Measurements from ENCODE around the gene DNAH14. TPM values are rescaled to one million over a fixed set of nuclear protein-coding genes. Genes with fewer than 3 reads are reported as not detected.
"Not testable (repeated sequence)": the region's sequence is repeated elsewhere in the genome, so short reads cannot be mapped to it uniquely, and the experiment has no call there.

Gene DNAH14
- polyA plus RNA-seq, 1 donor from 2014 or later: 0.10 TPM

DNA sequence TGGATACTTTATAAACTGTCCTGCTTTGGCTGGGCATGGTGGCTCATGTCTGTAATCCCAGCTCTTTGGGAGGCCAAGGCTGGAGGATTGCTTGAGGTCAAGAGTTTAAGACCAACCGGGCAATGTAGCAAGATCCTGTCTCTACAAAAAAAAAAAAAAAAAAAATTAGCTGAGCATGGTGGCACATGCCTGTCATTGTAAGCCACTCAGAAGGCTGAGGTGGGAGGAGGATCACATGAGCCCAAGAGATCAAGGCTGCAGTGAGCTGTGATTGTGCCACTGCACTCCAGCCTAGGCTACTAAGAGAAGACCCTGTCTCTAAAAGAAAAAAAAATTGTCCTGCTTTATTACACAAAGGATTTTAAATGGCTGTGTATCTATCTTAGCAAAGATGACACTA is 403.2 kb downstream of the DNAH14 start:
- Mint-ChIP-seq H3K4me3 (no peak overlapping the region), H3K36me3 (no peaks in the 10 kb centered on the region), H3K27me3 (peaks cover 2% of the 10 kb centered on the region), H3K27ac (no peak overlapping the region), H3K4me1 (no peaks in the 10 kb centered on the region), H3K9me3 (no peaks in the 10 kb centered on the region)

GRCh38 chr1:225335098-225335778 is 405.8 kb downstream of the DNAH14 start:
- not testable (repeated sequence) for H3K36me3 Mint-ChIP-seq, H3K9me3 Mint-ChIP-seq, H3K4me3 Mint-ChIP-seq

GRCh38 chr1:225338545-225338944 is 409.1 kb downstream of the DNAH14 start:
- Mint-ChIP-seq H3K36me3 (no peaks in the 10 kb centered on the region), H3K27me3 (peaks cover 4% of the 10 kb centered on the region), H3K9me3 (no peaks in the 10 kb centered on the region), H3K4me1 (no peaks in the 10 kb centered on the region), H3K27ac (no peak overlapping the region), H3K4me3 (no peak overlapping the region)

More at GRCh38 chr1:225335098-225335778, 405.8 kb downstream of the DNAH14 start:
- H3K27me3 Mint-ChIP-seq, H3K4me1 Mint-ChIP-seq, H3K27ac Mint-ChIP-seq: not testable (repeated sequence)

DNA sequence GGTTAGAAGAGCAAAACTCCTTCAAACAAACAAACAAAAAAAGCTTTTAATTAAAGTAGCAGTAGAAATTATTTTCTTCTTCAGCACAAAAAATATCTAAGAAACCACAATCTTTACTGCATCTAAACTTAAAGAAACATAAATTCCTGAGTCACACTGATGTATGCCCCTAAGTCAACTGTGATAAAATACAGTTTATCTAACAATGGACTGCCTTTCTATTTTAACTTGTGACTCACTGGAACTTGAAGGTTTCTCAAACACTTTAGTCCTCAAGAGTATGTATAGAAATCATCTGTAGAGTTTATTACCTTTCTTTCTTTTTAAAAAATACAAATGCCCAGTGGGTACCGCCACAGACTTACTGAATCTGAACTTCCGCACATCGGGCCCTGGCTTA is 412.2 kb downstream of the DNAH14 start:
- H3K9me3 Mint-ChIP-seq: no peaks in the 10 kb centered on the region
- H3K27ac Mint-ChIP-seq: no peak overlapping the region
- H3K27me3 Mint-ChIP-seq: peaks cover 6% of the 10 kb centered on the region
- H3K4me1 Mint-ChIP-seq: no peaks in the 10 kb centered on the region
- no peaks in the 10 kb centered on the region for H3K36me3 Mint-ChIP-seq
- no peak overlapping the region for H3K4me3 Mint-ChIP-seq

- Mint-ChIP-seq H3K4me1 (no peaks in the 10 kb centered on the region), H3K27me3 (peaks cover 9% of the 10 kb centered on the region), H3K4me3 (no peak overlapping the region), H3K9me3 (peaks cover 0 to 3% (median 0%) of the 10 kb centered on the region in 3 donors), H3K36me3 (no peaks in the 10 kb centered on the region), H3K27ac (no peak overlapping the region)
These were observed 413.2 kb downstream of the DNAH14 start for GRCh38 chr1:225342695-225343094.

- peaks cover 0 to 12% (median 2%) of the 10 kb centered on the region in 3 donors for H3K9me3 Mint-ChIP-seq
- H3K27ac Mint-ChIP-seq: no peak overlapping the region
- no peaks in the 10 kb centered on the region for H3K36me3 Mint-ChIP-seq
- peaks cover 14% of the 10 kb centered on the region for H3K27me3 Mint-ChIP-seq
- H3K4me3 Mint-ChIP-seq: no peak overlapping the region
- no peaks in the 10 kb centered on the region for H3K4me1 Mint-ChIP-seq
These were observed 414.1 kb downstream of the DNAH14 start for GRCh38 chr1:225343618-225344017.

DNA sequence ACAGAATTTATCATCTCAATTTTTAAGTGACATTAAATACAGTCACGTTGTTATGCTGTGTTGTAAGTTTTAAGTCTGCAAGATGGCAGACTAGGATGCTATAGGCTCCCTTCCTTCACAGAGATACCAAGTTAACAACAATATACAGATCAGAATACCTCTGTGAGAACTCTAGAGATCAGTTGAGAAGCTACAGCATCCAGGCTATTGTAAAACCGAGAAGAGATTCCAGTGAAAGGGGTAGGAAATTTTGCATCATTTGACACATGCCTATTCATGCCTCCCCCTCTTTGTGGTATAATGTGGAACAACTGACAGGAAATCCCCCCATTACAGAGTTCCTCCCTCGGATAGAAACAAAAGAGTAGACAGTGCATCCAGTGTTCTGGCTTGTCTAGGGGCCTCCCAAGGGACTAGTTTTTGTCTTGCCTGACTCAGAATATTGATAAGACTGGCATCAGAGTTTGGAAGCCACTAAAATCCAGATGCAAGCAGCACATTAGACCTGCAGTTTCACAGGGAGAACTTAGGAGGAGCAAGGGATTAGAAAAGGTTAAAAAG is 417.7 kb downstream of the DNAH14 start:
- H3K9me3 Mint-ChIP-seq: peaks cover 0 to 13% (median 3%) of the 10 kb centered on the region in 3 donors
- no peak overlapping the region for H3K27ac Mint-ChIP-seq
- no peak overlapping the region for H3K4me3 Mint-ChIP-seq
- peaks cover 0 to 2% (median 0%) of the 10 kb centered on the region in 3 donors for H3K4me1 Mint-ChIP-seq
- H3K36me3 Mint-ChIP-seq: no peaks in the 10 kb centered on the region
- H3K27me3 Mint-ChIP-seq: peaks cover 15% of the 10 kb centered on the region

DNA sequence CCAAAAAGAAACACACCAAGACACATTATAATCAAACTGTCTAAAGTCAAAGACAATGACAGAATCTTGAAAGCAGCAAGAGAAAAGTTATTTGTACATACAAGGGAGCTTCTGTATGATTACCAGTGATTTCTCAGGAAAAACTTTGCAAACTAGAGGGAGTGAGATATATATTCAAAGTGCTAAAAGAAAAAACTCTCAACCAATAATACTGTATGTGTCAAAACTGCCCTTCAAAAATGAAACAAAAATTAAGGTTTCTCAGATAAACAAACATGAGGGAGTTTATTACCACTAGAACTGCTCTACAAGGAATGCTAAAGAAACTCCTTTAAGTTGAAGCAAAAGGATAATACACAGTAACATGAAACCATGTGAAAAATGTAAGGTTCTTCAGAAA is 418.9 kb downstream of the DNAH14 start:
- peaks cover 0 to 13% (median 3%) of the 10 kb centered on the region in 3 donors for H3K9me3 Mint-ChIP-seq
- no peaks in the 10 kb centered on the region for H3K36me3 Mint-ChIP-seq
- H3K4me3 Mint-ChIP-seq: no peak overlapping the region
- H3K4me1 Mint-ChIP-seq: peaks cover 0 to 2% (median 0%) of the 10 kb centered on the region in 3 donors
- H3K27me3 Mint-ChIP-seq: peaks cover 17% of the 10 kb centered on the region
- H3K27ac Mint-ChIP-seq: no peak overlapping the region

DNA sequence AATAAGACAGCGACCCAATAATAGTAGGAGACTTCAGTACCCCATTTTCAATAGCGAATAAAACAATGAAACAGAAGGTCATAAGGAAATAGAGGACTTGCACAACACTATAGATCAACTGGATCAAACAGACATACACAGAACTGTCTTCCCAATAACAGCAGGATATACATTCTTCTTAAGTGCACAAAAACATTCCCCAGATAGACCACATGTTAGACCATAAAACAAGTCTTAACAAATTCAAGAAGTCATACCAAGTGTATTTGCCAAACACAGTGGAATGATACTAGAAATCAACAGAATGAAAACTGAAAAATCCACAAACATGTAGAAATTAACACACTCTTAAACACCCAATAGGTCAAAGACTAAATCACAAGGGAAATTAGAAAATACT is 420.4 kb downstream of the DNAH14 start:
- Mint-ChIP-seq H3K4me1 (peaks cover 0 to 2% (median 0%) of the 10 kb centered on the region in 3 donors), H3K4me3 (no peak overlapping the region), H3K9me3 (peaks cover 0 to 13% (median 3%) of the 10 kb centered on the region in 3 donors), H3K27me3 (peaks cover 15% of the 10 kb centered on the region), H3K27ac (no peak overlapping the region), H3K36me3 (no peaks in the 10 kb centered on the region)

GRCh38 chr1:225350872-225351271 is 421.4 kb downstream of the DNAH14 start:
- H3K36me3 Mint-ChIP-seq: no peaks in the 10 kb centered on the region

DNA sequence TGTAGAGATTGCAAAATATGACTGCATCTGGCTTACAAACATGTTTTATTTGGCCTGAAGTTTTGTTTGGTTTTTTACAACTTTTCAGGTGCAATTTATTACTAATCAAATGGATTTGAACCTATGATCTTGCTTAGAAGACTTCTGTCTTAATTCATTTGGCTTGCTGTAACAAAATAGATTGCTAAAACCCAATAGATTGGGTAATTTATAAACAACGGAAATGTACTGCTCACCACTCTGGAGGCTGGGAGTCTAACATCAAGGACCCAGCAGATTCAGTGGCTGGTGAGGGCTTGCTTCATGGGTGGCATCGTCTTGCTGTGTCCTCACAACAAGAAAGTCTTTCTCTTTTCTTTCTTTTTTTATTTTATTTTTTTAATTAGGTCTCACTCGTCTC is 425.4 kb downstream of the DNAH14 start:
- H3K27me3 Mint-ChIP-seq: peaks cover 22% of the 10 kb centered on the region
- peaks cover 0 to 2% (median 0%) of the 10 kb centered on the region in 3 donors for H3K4me1 Mint-ChIP-seq

More at GRCh38 chr1:225350872-225351271, 421.4 kb downstream of the DNAH14 start:
- H3K27ac Mint-ChIP-seq: no peak overlapping the region
- H3K27me3 Mint-ChIP-seq: peaks cover 17% of the 10 kb centered on the region
- no peak overlapping the region for H3K4me3 Mint-ChIP-seq
- peaks cover 2 to 13% (median 3%) of the 10 kb centered on the region in 3 donors for H3K9me3 Mint-ChIP-seq
- H3K4me1 Mint-ChIP-seq: peaks cover 0 to 2% (median 0%) of the 10 kb centered on the region in 3 donors

DNA sequence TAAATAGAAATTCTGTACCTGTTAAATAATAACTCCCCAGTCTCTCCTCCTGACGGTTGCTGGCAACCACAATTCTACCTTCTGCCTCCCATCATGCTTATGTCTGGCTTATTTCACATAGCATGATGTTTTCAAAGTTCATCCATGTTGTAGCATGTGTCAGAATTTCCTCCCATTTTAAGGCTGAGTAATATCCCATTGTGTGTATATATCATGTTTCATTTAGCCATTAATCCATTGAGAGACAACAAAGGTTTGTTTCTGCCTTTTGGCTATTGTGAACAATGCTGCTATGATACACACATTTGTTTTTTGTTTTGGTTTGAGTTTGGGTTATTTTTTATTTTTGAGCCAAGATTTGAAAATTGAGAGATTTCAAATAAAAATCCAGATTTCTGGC is 426.4 kb downstream of the DNAH14 start:
- Mint-ChIP-seq H3K36me3 (no peaks in the 10 kb centered on the region), H3K9me3 (peaks cover 0 to 3% (median 0%) of the 10 kb centered on the region in 3 donors), H3K4me3 (no peak overlapping the region), H3K27ac (no peak overlapping the region), H3K4me1 (peaks cover 0 to 2% (median 0%) of the 10 kb centered on the region in 3 donors), H3K27me3 (peaks cover 22% of the 10 kb centered on the region)

More for the DNA sequence above, 425.4 kb downstream of the DNAH14 start:
- Mint-ChIP-seq H3K36me3 (no peaks in the 10 kb centered on the region), H3K4me3 (no peak overlapping the region), H3K9me3 (peaks cover 0 to 3% (median 0%) of the 10 kb centered on the region in 3 donors), H3K27ac (no peak overlapping the region)

GRCh38 chr1:225360119-225360518 is 430.6 kb downstream of the DNAH14 start:
- peak overlapping the region in 1 of 4 donors; percentile 64 for H3K4me3 Mint-ChIP-seq
- H3K36me3 Mint-ChIP-seq: no peaks in the 10 kb centered on the region
- peaks cover 0 to 2% (median 0%) of the 10 kb centered on the region in 3 donors for H3K4me1 Mint-ChIP-seq
- H3K27ac Mint-ChIP-seq: no peak overlapping the region
- peaks cover 0 to 3% (median 0%) of the 10 kb centered on the region in 3 donors for H3K9me3 Mint-ChIP-seq
- H3K27me3 Mint-ChIP-seq: peaks cover 17% of the 10 kb centered on the region

GRCh38 chr1:225361176-225361575 is 431.7 kb downstream of the DNAH14 start:
- no peaks in the 10 kb centered on the region for H3K9me3 Mint-ChIP-seq
- H3K27ac Mint-ChIP-seq: no peak overlapping the region
- no peak overlapping the region for H3K4me3 Mint-ChIP-seq
- no peaks in the 10 kb centered on the region for H3K36me3 Mint-ChIP-seq
- peaks cover 12% of the 10 kb centered on the region for H3K27me3 Mint-ChIP-seq
- peaks cover 0 to 2% (median 0%) of the 10 kb centered on the region in 3 donors for H3K4me1 Mint-ChIP-seq

GRCh38 chr1:225362805-225363204 is 433.3 kb downstream of the DNAH14 start:
- Mint-ChIP-seq H3K4me1 (peaks cover 0 to 2% (median 0%) of the 10 kb centered on the region in 3 donors), H3K4me3 (no peak overlapping the region), H3K27ac (no peak overlapping the region), H3K9me3 (no peaks in the 10 kb centered on the region), H3K27me3 (peaks cover 10% of the 10 kb centered on the region), H3K36me3 (no peaks in the 10 kb centered on the region)

DNA sequence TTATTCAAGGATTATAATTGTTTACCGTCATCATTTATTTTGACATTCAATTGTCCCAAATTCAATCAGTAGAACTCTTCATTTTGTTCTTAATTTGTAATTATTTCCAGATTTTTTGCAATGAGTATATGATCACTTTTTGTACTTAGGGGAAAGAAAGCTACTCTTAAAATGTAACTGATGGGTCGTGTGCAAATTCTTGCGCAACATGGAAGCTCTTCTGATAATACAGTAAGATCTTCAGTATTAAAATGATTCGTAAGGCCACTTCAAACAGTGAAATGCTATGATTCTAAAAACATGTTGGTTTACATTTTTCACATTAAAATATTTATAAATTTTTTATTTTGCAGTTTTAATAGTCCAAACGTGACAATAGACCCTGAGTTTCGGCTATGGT is 435.0 kb downstream of the DNAH14 start:
- H3K4me3 Mint-ChIP-seq: no peak overlapping the region
- H3K4me1 Mint-ChIP-seq: peaks cover 0 to 2% (median 0%) of the 10 kb centered on the region in 3 donors
- no peaks in the 10 kb centered on the region for H3K9me3 Mint-ChIP-seq
- H3K27me3 Mint-ChIP-seq: no peaks in the 10 kb centered on the region
- H3K27ac Mint-ChIP-seq: no peak overlapping the region
- no peaks in the 10 kb centered on the region for H3K36me3 Mint-ChIP-seq
